ENCODE data around the gene TRAF4. TPM values are rescaled to one million over a fixed set of nuclear protein-coding genes. Genes with fewer than 3 reads are reported as not detected.

The TRAF4 gene
- total and polyA plus RNA-seq, 9 of the 15 experiments (the other 6 are each of a cell fraction or from before 2014, with no cell fraction given), result 2.4 to 147 (median 72.4) TPM

DNA sequence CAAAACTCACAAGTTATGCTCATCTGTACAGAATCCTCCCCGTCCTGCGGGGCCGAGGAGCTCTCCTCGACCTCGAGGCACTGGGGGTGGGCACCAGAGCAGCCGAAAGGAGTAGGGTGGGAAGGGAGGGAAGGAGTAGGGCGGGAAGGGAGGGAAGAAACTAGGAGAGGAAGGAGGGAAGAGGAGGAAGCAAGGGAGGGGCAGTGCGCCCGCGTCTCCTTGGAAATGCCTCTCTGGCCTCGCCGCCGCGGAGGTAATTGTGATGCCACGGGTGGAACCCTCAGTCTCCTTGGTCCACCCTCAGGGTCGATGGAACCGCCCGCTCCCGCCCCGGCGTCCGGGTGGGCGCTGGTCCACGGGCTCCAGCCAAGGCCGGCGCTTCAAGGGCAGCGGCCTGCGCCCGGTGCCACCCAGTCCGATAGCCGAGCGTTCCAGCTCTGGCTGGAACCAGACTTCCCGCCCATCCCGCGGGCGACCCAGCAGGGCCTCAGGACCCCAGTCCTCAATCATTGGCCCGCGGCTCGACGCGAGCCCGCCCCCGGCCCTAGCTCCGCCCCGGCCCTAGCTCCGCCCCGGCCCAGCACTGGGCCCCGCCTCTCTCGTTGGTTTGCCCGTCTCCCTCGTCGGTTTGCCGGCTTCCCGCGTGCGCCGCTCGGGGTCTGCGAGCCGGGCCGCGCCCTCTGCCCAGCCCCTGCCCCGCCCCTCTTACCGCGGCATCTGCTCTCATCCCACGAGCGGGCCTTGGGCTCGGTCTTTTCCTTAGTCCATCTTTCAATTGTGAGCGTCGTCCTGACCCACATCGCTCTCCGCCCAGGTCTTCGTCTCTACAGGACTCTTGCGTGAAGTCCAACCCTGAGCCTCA is 32.7 kb upstream of the TRAF4 start (continued):
- TF ChIP-seq ZNF668 (CRISPR knock-in tag; IDR thresholded peaks at IDR 0.05), result no peak
- peak; percentile 97 for TF ChIP-seq RBFOX2 (IDR thresholded peaks at IDR 0.05; ENCODE audit: low read depth, low read length)
- no peak for TF ChIP-seq EWSR1 (IDR thresholded peaks at IDR 0.05; ENCODE audit: borderline replicate concordance, low read depth, partially characterized antibody)
- no peak for TF ChIP-seq MEF2A (IDR thresholded peaks at IDR 0.05; ENCODE audit: control insufficient read depth, low read depth, low read length)
- no peak for TF ChIP-seq TEAD2 (tag; IDR thresholded peaks at IDR 0.05)
- TF ChIP-seq MYBL2 (IDR thresholded peaks at IDR 0.05; ENCODE audit: low read depth), result no peak
- no peak for TF ChIP-seq MYBL2 (CRISPR knock-in tag; IDR thresholded peaks at IDR 0.05; ENCODE audit: borderline replicate concordance)
- no peak for TF ChIP-seq MECOM (CRISPR knock-in tag; IDR thresholded peaks at IDR 0.05)
- peak; percentile 45; the same call in 1 of the 2 replicates for TF ChIP-seq FOXK1 (CRISPR knock-in tag; IDR thresholded peaks at IDR 0.05; ENCODE audit: borderline replicate concordance)
- TF ChIP-seq ZNF780A (CRISPR knock-in tag; IDR thresholded peaks at IDR 0.05), result no peak
- no peak for TF ChIP-seq ZNF24 (IDR thresholded peaks at IDR 0.05)
- TF ChIP-seq, protein P1, sequence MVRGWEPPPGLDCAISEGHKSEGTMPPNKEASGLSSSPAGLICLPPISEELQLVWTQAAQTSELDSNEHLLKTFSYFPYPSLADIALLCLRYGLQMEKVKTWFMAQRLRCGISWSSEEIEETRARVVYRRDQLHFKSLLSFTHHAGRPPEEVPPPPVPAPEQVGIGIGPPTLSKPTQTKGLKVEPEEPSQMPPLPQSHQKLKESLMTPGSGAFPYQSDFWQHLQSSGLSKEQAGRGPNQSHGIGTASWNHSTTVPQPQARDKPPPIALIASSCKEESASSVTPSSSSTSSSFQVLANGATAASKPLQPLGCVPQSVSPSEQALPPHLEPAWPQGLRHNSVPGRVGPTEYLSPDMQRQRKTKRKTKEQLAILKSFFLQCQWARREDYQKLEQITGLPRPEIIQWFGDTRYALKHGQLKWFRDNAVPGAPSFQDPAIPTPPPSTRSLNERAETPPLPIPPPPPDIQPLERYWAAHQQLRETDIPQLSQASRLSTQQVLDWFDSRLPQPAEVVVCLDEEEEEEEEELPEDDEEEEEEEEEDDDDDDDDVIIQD (CRISPR knock-in tag; IDR thresholded peaks at IDR 0.05), result no peak
- TF ChIP-seq RFX1 (IDR thresholded peaks at IDR 0.05), result no peak
- no peak for TF ChIP-seq HDAC2 (IDR thresholded peaks at IDR 0.05)
- TF ChIP-seq KDM4B (IDR thresholded peaks at IDR 0.05; ENCODE audit: borderline replicate concordance in 2 of 2, low read depth in 1 of 2), result no peak
- TF ChIP-seq, protein P2, sequence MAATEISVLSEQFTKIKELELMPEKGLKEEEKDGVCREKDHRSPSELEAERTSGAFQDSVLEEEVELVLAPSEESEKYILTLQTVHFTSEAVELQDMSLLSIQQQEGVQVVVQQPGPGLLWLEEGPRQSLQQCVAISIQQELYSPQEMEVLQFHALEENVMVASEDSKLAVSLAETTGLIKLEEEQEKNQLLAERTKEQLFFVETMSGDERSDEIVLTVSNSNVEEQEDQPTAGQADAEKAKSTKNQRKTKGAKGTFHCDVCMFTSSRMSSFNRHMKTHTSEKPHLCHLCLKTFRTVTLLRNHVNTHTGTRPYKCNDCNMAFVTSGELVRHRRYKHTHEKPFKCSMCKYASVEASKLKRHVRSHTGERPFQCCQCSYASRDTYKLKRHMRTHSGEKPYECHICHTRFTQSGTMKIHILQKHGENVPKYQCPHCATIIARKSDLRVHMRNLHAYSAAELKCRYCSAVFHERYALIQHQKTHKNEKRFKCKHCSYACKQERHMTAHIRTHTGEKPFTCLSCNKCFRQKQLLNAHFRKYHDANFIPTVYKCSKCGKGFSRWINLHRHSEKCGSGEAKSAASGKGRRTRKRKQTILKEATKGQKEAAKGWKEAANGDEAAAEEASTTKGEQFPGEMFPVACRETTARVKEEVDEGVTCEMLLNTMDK (IDR thresholded peaks at IDR 0.05; ENCODE audit: borderline replicate concordance, insufficient read depth, low read depth, low read length, poor library complexity, severe bottlenecking), result peak; percentile 9
- no peak for TF ChIP-seq ZNF224 (CRISPR knock-in tag; IDR thresholded peaks at IDR 0.05)
- no peak for TF ChIP-seq ZNF551 (CRISPR knock-in tag; IDR thresholded peaks at IDR 0.05)
- no peak for TF ChIP-seq PHB2 (IDR thresholded peaks at IDR 0.05; ENCODE audit: low read depth)
- no peak for TF ChIP-seq ZNF282 (CRISPR knock-in tag; IDR thresholded peaks at IDR 0.05)
- TF ChIP-seq NBN (IDR thresholded peaks at IDR 0.05; ENCODE audit: low read depth), result peak; percentile 61
- TF ChIP-seq HDAC8 (tag; IDR thresholded peaks at IDR 0.05), result peak; percentile 54; the same call in 1 of the 2 replicates
- no peak for TF ChIP-seq ETV6 (IDR thresholded peaks at IDR 0.05; ENCODE audit: borderline replicate concordance in 1 of 2, low read depth in 2 of 2, low read length in 1 of 2)
- 0 out of 2 replicates have a peak, but pooled peaks have one; percentile 21 for TF ChIP-seq ETV6 (CRISPR knock-in tag; IDR thresholded peaks at IDR 0.05; ENCODE audit: borderline replicate concordance)
- no peak for TF ChIP-seq CBX3 (IDR thresholded peaks at IDR 0.05; ENCODE audit: borderline replicate concordance in 1 of 2, low read length in 2 of 2)
- no peak for TF ChIP-seq IFI16 (CRISPR knock-in tag; IDR thresholded peaks at IDR 0.05)
- no peak for TF ChIP-seq YBX1 (IDR thresholded peaks at IDR 0.05)

All from K562 (cell line).